ENCODE data around the gene TMEM184B. TPM values are rescaled to one million over a fixed set of nuclear protein-coding genes. Genes with fewer than 3 reads are reported as not detected.
A peak's percentile ranks its signal among the peaks of the same experiment; 100 is the strongest.

TMEM184B gene
- total RNA-seq, 2 donors from 2014 or later: 55.4 to 57.6 TPM

- WGBS, 2 experiments (ENCODE audit: insufficient coverage in 1 of 2, insufficient read length in 1 of 2): 87 to 93% methylated on average over 10 of the region's 10 CpGs
- H3K9me3 Mint-ChIP-seq: peaks cover 8% of the 10 kb centered on the region
These were observed 80.9 kb downstream of the TMEM184B start for GRCh38 chr22:38191731-38192474.

GRCh38 chr22:38191055-38191454, 81.8 kb downstream of the TMEM184B start:
- DNase-seq: no peak
- H3K36me3 ChIP-seq (ENCODE audit: control insufficient read depth, insufficient read depth, low read length): no peaks in the 10 kb centered on the region
- no peaks in the 10 kb centered on the region for H3K9me3 ChIP-seq (ENCODE audit: control insufficient read depth, low read length)
- H3K9me3 Mint-ChIP-seq: peaks cover 8% of the 10 kb centered on the region
- WGBS, 2 experiments (ENCODE audit: insufficient coverage in 1 of 2, insufficient read length in 1 of 2): 89 to 90% methylated on average over 13 to 14 of the region's 14 CpGs
- no peaks in the 10 kb centered on the region for H3K36me3 Mint-ChIP-seq (ENCODE audit: low read depth)
- H3K4me3 ChIP-seq (ENCODE audit: low read length): no peak overlapping the region
- H3K27me3 ChIP-seq (ENCODE audit: control insufficient read depth, insufficient read depth, low read length, poor library complexity, severe bottlenecking): no peaks in the 10 kb centered on the region
- H3K4me1 Mint-ChIP-seq: peaks cover 4% of the 10 kb centered on the region
- peak overlapping the region; percentile 38 for H3K27ac ChIP-seq (ENCODE audit: low read depth, low read length)
- TF ChIP-seq CTCF (conservative IDR thresholded peaks at IDR 0.05): no peak
- no peak overlapping the region for H3K9ac ChIP-seq (ENCODE audit: extremely low read depth, low read length, poor library complexity, severe bottlenecking)
- H3K27ac Mint-ChIP-seq: no peak overlapping the region
- no peaks in the 10 kb centered on the region for H3K4me1 ChIP-seq (ENCODE audit: control insufficient read depth, insufficient read depth, low read length)
- peaks cover 24% of the 10 kb centered on the region for H3K27me3 Mint-ChIP-seq (ENCODE audit: insufficient read depth)
- no peak overlapping the region for H3K4me3 Mint-ChIP-seq

More at GRCh38 chr22:38191731-38192474, 80.9 kb downstream of the TMEM184B start:
- Histone ChIP-seq H3K9ac (ENCODE audit: extremely low read depth, low read length, poor library complexity, severe bottlenecking) (no peak overlapping the region), H3K4me1 (ENCODE audit: control insufficient read depth, insufficient read depth, low read length) (no peaks in the 10 kb centered on the region), H3K4me3 (ENCODE audit: low read length) (no peak overlapping the region), H3K27me3 (ENCODE audit: control insufficient read depth, insufficient read depth, low read length, poor library complexity, severe bottlenecking) (no peaks in the 10 kb centered on the region), H3K9me3 (ENCODE audit: control insufficient read depth, low read length) (no peaks in the 10 kb centered on the region), H3K27ac (ENCODE audit: low read depth, low read length) (no peak overlapping the region), H3K36me3 (ENCODE audit: control insufficient read depth, insufficient read depth, low read length) (no peaks in the 10 kb centered on the region)
- Mint-ChIP-seq H3K27ac (no peak overlapping the region), H3K4me3 (no peak overlapping the region), H3K4me1 (peaks cover 4% of the 10 kb centered on the region), H3K27me3 (ENCODE audit: insufficient read depth) (peaks cover 24% of the 10 kb centered on the region), H3K36me3 (ENCODE audit: low read depth) (no peaks in the 10 kb centered on the region)
- no peak for TF ChIP-seq CTCF (conservative IDR thresholded peaks at IDR 0.05)
- no peak for DNase-seq

- H3K9ac ChIP-seq (ENCODE audit: extremely low read depth, low read length, poor library complexity, severe bottlenecking): no peak overlapping the region
- H3K4me1 ChIP-seq (ENCODE audit: control insufficient read depth, insufficient read depth, low read length): no peaks in the 10 kb centered on the region
- no peaks in the 10 kb centered on the region for H3K36me3 ChIP-seq (ENCODE audit: control insufficient read depth, insufficient read depth, low read length)
- no peak overlapping the region for H3K4me3 Mint-ChIP-seq
- no peaks in the 10 kb centered on the region for H3K9me3 ChIP-seq (ENCODE audit: control insufficient read depth, low read length)
- H3K36me3 Mint-ChIP-seq (ENCODE audit: low read depth): no peaks in the 10 kb centered on the region
- TF ChIP-seq CTCF (conservative IDR thresholded peaks at IDR 0.05): no peak
- WGBS, 2 experiments (ENCODE audit: insufficient coverage in 1 of 2, insufficient read length in 1 of 2): 89% methylated on average over 2 to 5 of the region's 6 CpGs
- H3K27ac Mint-ChIP-seq: no peak overlapping the region
- peak overlapping the region; percentile 53 for H3K27ac ChIP-seq (ENCODE audit: low read depth, low read length)
- no peaks in the 10 kb centered on the region for H3K27me3 ChIP-seq (ENCODE audit: control insufficient read depth, insufficient read depth, low read length, poor library complexity, severe bottlenecking)
- H3K4me1 Mint-ChIP-seq: peaks cover 4% of the 10 kb centered on the region
- no peak overlapping the region for H3K4me3 ChIP-seq (ENCODE audit: low read length)
- peaks cover 8% of the 10 kb centered on the region for H3K9me3 Mint-ChIP-seq
- peaks cover 24% of the 10 kb centered on the region for H3K27me3 Mint-ChIP-seq (ENCODE audit: insufficient read depth)
- DNase-seq: no peak
These were observed 82.2 kb downstream of the TMEM184B start for GRCh38 chr22:38190581-38190980.
